GM21423 (cell line): ENCODE data around the gene MED14.

ENCODE experiments used
- ATAC-seq: cut with Tn5 transposase; IDR thresholded peaks from one replicate; pipeline ENCODE4 v1.9.1; 2021; ENCODE audit warnings: mild to moderate bottlenecking, moderate library complexity; ENCODE audit not compliant: unreplicated experiment

MED14 gene

GRCh38 chrX:40663880-40664630, 71.3 kb downstream of the MED14 start:
- ATAC-seq, result no peak

- no peak for ATAC-seq
These were observed 72.1 kb downstream of the MED14 start for GRCh38 chrX:40663078-40663740.

GRCh38 chrX:40661489-40661888, 73.9 kb downstream of the MED14 start:
- ATAC-seq, result no peak

- ATAC-seq, result no peak
These were observed 75.0 kb downstream of the MED14 start for GRCh38 chrX:40660381-40660780.

GRCh38 chrX:40653535-40653934, 81.8 kb downstream of the MED14 start:
- ATAC-seq, result no peak

- no peak for ATAC-seq
These were observed 82.7 kb downstream of the MED14 start for GRCh38 chrX:40652664-40653063.

GRCh38 chrX:40651620-40652223, 83.6 kb downstream of the MED14 start:
- ATAC-seq, result no peak

- peak; percentile 64 for ATAC-seq
These were observed 87.8 kb downstream of the MED14 start, which contains the start of gene CXorf38 for GRCh38 chrX:40647307-40648197. Gene CXorf38 (minus strand): TSS chrX:40647561. CDS start chrX:40647520, 41 bp downstream.

- peak; percentile 17 for ATAC-seq
These were observed 88.6 kb downstream of the MED14 start for GRCh38 chrX:40646489-40647306.

GRCh38 chrX:40644821-40645358, 90.5 kb downstream of the MED14 start:
- ATAC-seq, result peak; percentile 35

GRCh38 chrX:40644176-40644575, 91.2 kb downstream of the MED14 start:
- ATAC-seq, result no peak

GRCh38 chrX:40637687-40638086, 97.7 kb downstream of the MED14 start:
- no peak for ATAC-seq

- no peak for ATAC-seq
These were observed 103.1 kb downstream of the MED14 start for GRCh38 chrX:40632199-40632598.

GRCh38 chrX:40628506-40628905, 106.8 kb downstream of the MED14 start:
- no peak for ATAC-seq

GRCh38 chrX:40625294-40625693, 110.0 kb downstream of the MED14 start:
- ATAC-seq, result no peak

GRCh38 chrX:40623665-40624064, 111.7 kb downstream of the MED14 start:
- no peak for ATAC-seq

GRCh38 chrX:40623139-40623536, 112.2 kb downstream of the MED14 start, which contains the start of gene MPC1L:
Gene MPC1L (plus strand): TSS chrX:40623428. CDS start chrX:40623566, 138 bp downstream.
- ATAC-seq, result no peak

- no peak for ATAC-seq
These were observed 112.7 kb downstream of the MED14 start for GRCh38 chrX:40622479-40623138.

GRCh38 chrX:40617566-40617965, 117.8 kb downstream of the MED14 start:
- ATAC-seq, result no peak
